Keratinocyte (primary cell): Measurements from ENCODE around the gene CD27. TPM values are rescaled to one million over a fixed set of nuclear protein-coding genes. Genes with fewer than 3 reads are reported as not detected.

Source experiments
- DNase-seq: peaks from one replicate; pipeline ENCODE4 v3.0.0-alpha.2; 2011; ENCODE audit warnings: low read depth, missing footprints, low spot score
- FAIRE-seq: peaks from 2 replicates; lab custom pipeline; 2011; peaks lifted over from hg19 to GRCh38; lab: Jason Lieb, UNC
- H2AFZ ChIP-seq: 2 replicates; pipeline ENCODE4 v1.6.0; 2012; ENCODE audit warnings: low read length, control low read depth, inconsistent platforms; ENCODE audit not compliant: control insufficient read depth
- H3K27ac ChIP-seq: 2 replicates; pipeline ENCODE4 v1.5.1; 2011; ENCODE audit warnings: low read length; ENCODE audit not compliant: control insufficient read depth, insufficient read depth
- H3K27me3 ChIP-seq: 3 replicates; pipeline ENCODE4 v1.6.0; 2011; ENCODE audit warnings: low read length; ENCODE audit not compliant: control insufficient read depth, insufficient read depth; ENCODE audit errors: extremely low read depth
- H3K36me3 ChIP-seq, 2 experiments: 2 replicates in 1 of 2; 3 replicates in 1 of 2; pipeline ENCODE4 v1.5.1; 2011; ENCODE audit warnings: low read length in 2 of 2, mild to moderate bottlenecking in 1 of 2; ENCODE audit not compliant: control insufficient read depth in 2 of 2, insufficient read depth in 2 of 2; ENCODE audit errors: extremely low read depth in 1 of 2
- H3K4me1 ChIP-seq: 3 replicates; pipeline ENCODE4 v1.5.1; 2011; ENCODE audit warnings: low read length; ENCODE audit not compliant: control insufficient read depth, insufficient read depth; ENCODE audit errors: extremely low read depth
- H3K4me2 ChIP-seq: 3 replicates; pipeline ENCODE4 v1.6.0; 2011; ENCODE audit warnings: low read depth, low read length; ENCODE audit not compliant: control insufficient read depth, insufficient read depth; ENCODE audit errors: extremely low read depth
- H3K4me3 ChIP-seq, 3 experiments: fragments of 200-600 bp in 1 of 3; sonication (generic) in 1 of 3; 2 replicates in 2 of 3; 3 replicates in 1 of 3; pipeline ENCODE4 v1.5.1; 2011 to 2016; ENCODE audit warnings: low read length in 3 of 3, mild to moderate bottlenecking in 3 of 3, control low read depth in 2 of 3, inconsistent platforms in 1 of 3, low read depth in 1 of 3, mixed read lengths in 1 of 3, mixed run types in 1 of 3, moderate library complexity in 1 of 3; ENCODE audit not compliant: control insufficient read depth in 2 of 3, insufficient read depth in 2 of 3; ENCODE audit errors: extremely low read depth in 1 of 3
- H3K79me2 ChIP-seq: 2 replicates; pipeline ENCODE4 v1.6.0; 2012; ENCODE audit warnings: low read length; ENCODE audit not compliant: control insufficient read depth, insufficient read depth
- H3K9ac ChIP-seq: 3 replicates; pipeline ENCODE4 v1.6.0; 2011; ENCODE audit warnings: low read length; ENCODE audit not compliant: control insufficient read depth, insufficient read depth; ENCODE audit errors: extremely low read depth
- H3K9me1 ChIP-seq: 3 replicates; pipeline ENCODE4 v1.6.0; 2011; ENCODE audit warnings: low read length; ENCODE audit not compliant: control insufficient read depth, insufficient read depth; ENCODE audit errors: extremely low read depth
- H3K9me3 ChIP-seq: 2 replicates; pipeline ENCODE4 v1.5.1; 2012; ENCODE audit warnings: low read depth, low read length; ENCODE audit not compliant: control insufficient read depth
- H4K20me1 ChIP-seq: 3 replicates; pipeline ENCODE4 v1.6.0; 2011; ENCODE audit warnings: low read length; ENCODE audit not compliant: control insufficient read depth, insufficient read depth; ENCODE audit errors: extremely low read depth
- EZH2 ChIP-seq: IDR thresholded peaks from one replicate; pipeline ENCODE4 v1.6.1; 2012; ENCODE audit warnings: inconsistent platforms, mild to moderate bottlenecking, low read length, moderate library complexity
- dilution Hi-C: fragments of 300-500 bp; cut with MboI; formaldehyde crosslinking; loops from one replicate; pipeline ENCODE4 v1.7.0; 2020; ENCODE audit warnings: low sequenced_read_pairs; ENCODE audit not compliant: extremely low pct_ligation_motif_present
- polyA plus RNA-seq, 5 experiments: library from polyadenylated mRNA; depleted of rRNA in 3 of 5; stranded (reverse) in 3 of 5; stranded (forward) in 1 of 5; unstranded in 1 of 5; fragments of >200 nt; gene quantifications; 1 replicate in 1 of 5; 2 replicates in 3 of 5; 3 replicates in 1 of 5; pipeline versions ENCODE4 v1.2.1 to v1.2.3, GENCODE V29; 2011 to 2012; ENCODE audit warnings: missing spikeins in 2 of 5, low read depth in 1 of 5, low replicate concordance in 1 of 5
- TF ChIP-seq, protein P1 (sequence below), 3 experiments: IDR thresholded peaks in 1 of 3; conservative IDR thresholded peaks in 1 of 3; optimal IDR thresholded peaks in 1 of 3; 2 replicates in 2 of 3; 3 replicates in 1 of 3; pipeline versions ENCODE3 to v1.5.1; 2011; ENCODE audit warnings: low read length in 3 of 3, mild to moderate bottlenecking in 3 of 3, moderate library complexity in 2 of 3, control low read depth in 1 of 3, inconsistent platforms in 1 of 3; ENCODE audit not compliant: insufficient read depth in 2 of 3; ENCODE audit errors: extremely low read depth in 1 of 3

Gene CD27
- polyA plus RNA-seq, 1 donor (not counting 4 experiments of a cell fraction or from before 2014, with no cell fraction given): not detected

- H2AFZ ChIP-seq: no peak overlapping the region
- no peak for DNase-seq
- dilution Hi-C loops: no loop called here
- H3K36me3 ChIP-seq: peaks cover 15 to 28% of the 10 kb centered on the region in 2 experiments
- no peak overlapping the region for H3K9ac ChIP-seq
- no peak for FAIRE-seq
- H3K4me2 ChIP-seq: no peak overlapping the region
- no peaks in the 10 kb centered on the region for H3K79me2 ChIP-seq
- no peaks in the 10 kb centered on the region for H4K20me1 ChIP-seq
- no peaks in the 10 kb centered on the region for H3K9me1 ChIP-seq
- TF ChIP-seq, protein P1, sequence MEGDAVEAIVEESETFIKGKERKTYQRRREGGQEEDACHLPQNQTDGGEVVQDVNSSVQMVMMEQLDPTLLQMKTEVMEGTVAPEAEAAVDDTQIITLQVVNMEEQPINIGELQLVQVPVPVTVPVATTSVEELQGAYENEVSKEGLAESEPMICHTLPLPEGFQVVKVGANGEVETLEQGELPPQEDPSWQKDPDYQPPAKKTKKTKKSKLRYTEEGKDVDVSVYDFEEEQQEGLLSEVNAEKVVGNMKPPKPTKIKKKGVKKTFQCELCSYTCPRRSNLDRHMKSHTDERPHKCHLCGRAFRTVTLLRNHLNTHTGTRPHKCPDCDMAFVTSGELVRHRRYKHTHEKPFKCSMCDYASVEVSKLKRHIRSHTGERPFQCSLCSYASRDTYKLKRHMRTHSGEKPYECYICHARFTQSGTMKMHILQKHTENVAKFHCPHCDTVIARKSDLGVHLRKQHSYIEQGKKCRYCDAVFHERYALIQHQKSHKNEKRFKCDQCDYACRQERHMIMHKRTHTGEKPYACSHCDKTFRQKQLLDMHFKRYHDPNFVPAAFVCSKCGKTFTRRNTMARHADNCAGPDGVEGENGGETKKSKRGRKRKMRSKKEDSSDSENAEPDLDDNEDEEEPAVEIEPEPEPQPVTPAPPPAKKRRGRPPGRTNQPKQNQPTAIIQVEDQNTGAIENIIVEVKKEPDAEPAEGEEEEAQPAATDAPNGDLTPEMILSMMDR (optimal IDR thresholded peaks at IDR 0.05 in 1 of 3, IDR thresholded peaks at IDR 0.05 in 1 of 3, conservative IDR thresholded peaks at IDR 0.05 in 1 of 3; ENCODE audit: extremely low read depth in 1 of 3, insufficient read depth in 2 of 3, low read length in 3 of 3): no peak
- no peak for TF ChIP-seq EZH2
- no peaks in the 10 kb centered on the region for H3K27me3 ChIP-seq
- H3K27ac ChIP-seq: no peak overlapping the region
- H3K4me3 ChIP-seq: no peak overlapping the region
- H3K9me3 ChIP-seq: no peaks in the 10 kb centered on the region
- H3K4me1 ChIP-seq: peaks cover 4% of the 10 kb centered on the region
Measured at GRCh38 chr12:6463216-6463615, 18.5 kb downstream of the CD27 start.

GRCh38 chr12:6463858-6464257 lies 19.1 kb downstream of the CD27 start:
- Histone ChIP-seq H3K4me2 (no peak overlapping the region), H3K27me3 (no peaks in the 10 kb centered on the region), H3K27ac (no peak overlapping the region), H3K79me2 (no peaks in the 10 kb centered on the region), H3K9me1 (no peaks in the 10 kb centered on the region), H3K36me3 (peaks cover 13 to 23% of the 10 kb centered on the region in 2 experiments), H3K4me3 (no peak overlapping the region), H3K9me3 (no peaks in the 10 kb centered on the region), H3K9ac (no peak overlapping the region), H2AFZ (no peak overlapping the region), H4K20me1 (no peaks in the 10 kb centered on the region), H3K4me1 (peaks cover 4% of the 10 kb centered on the region)
- dilution Hi-C loops: no loop called here
- TF ChIP-seq EZH2: no peak
- FAIRE-seq (no peak), DNase-seq (no peak)

DNA sequence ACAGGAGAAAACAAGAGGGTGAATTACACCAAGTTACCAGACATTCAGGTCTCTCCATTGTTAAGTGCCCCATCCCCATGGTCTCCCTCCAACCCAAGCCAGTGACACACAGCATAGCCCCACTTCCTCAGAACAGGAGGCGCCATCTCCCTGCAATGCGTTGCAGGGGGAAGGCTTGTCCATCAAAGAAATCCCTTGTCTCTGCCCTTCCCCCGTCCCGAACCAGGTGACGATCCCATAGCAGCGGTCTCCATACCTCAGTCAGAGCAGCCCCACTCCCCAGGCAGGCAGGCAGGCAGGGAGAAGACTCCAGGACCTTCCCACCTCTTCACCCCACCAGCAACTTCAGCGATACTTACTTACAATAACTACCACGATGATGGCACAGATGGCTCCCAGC lies 19.8 kb downstream of the CD27 start:
- Histone ChIP-seq H3K9ac (no peak overlapping the region), H3K4me3 (no peak overlapping the region), H3K27ac (no peak overlapping the region), H3K9me3 (no peaks in the 10 kb centered on the region), H4K20me1 (no peaks in the 10 kb centered on the region), H3K4me1 (peaks cover 10% of the 10 kb centered on the region), H3K79me2 (no peaks in the 10 kb centered on the region), H3K36me3 (peaks cover 12 to 20% of the 10 kb centered on the region in 2 experiments), H3K4me2 (no peak overlapping the region), H3K9me1 (no peaks in the 10 kb centered on the region), H3K27me3 (no peaks in the 10 kb centered on the region), H2AFZ (no peak overlapping the region)
- FAIRE-seq: no peak
- no peak for TF ChIP-seq EZH2
- TF ChIP-seq, protein P1 (optimal IDR thresholded peaks at IDR 0.05 in 1 of 3, IDR thresholded peaks at IDR 0.05 in 1 of 3, conservative IDR thresholded peaks at IDR 0.05 in 1 of 3; ENCODE audit: extremely low read depth in 1 of 3, insufficient read depth in 2 of 3, low read length in 3 of 3): no peak
- dilution Hi-C loops: no loop called here
- DNase-seq: no peak
